ENCODE results near the gene ALAS1.
"Not testable (repeated sequence)": the region's sequence is repeated elsewhere in the genome, so short reads cannot be mapped to it uniquely, and the experiment has no call there.

Gene ALAS1

GRCh38 chr3:52162250-52162872 lies 35.6 kb upstream of the ALAS1 start:
- no peaks in the 10 kb centered on the region for H3K9me2 ChIP-seq (ENCODE audit: low read depth, low read length)
- no peak overlapping the region for H3K4me3 ChIP-seq (ENCODE audit: low read depth, low read length, poor library complexity, severe bottlenecking)
- H3K4me1 ChIP-seq (ENCODE audit: insufficient read depth, low read length, severe bottlenecking), result peaks cover under 1% of the 10 kb centered on the region
- no peak overlapping the region for H3K9ac ChIP-seq (ENCODE audit: low read length)
- H3K27me3 ChIP-seq (ENCODE audit: insufficient read depth, low read length), result peaks cover 5% of the 10 kb centered on the region; the same call in 1 of the 2 replicates
- TF ChIP-seq EZH2 (IDR thresholded peaks at IDR 0.05; ENCODE audit: borderline replicate concordance, low read length) (no peak), CTCF (IDR thresholded peaks at IDR 0.05; ENCODE audit: low read length) (no peak)
- H3K79me2 ChIP-seq (ENCODE audit: insufficient read depth, low read length), result no peaks in the 10 kb centered on the region
- H2AFZ ChIP-seq (ENCODE audit: low read length), result no peak overlapping the region
- no peaks in the 10 kb centered on the region; the same call in 1 of the 2 replicates for H3K9me3 ChIP-seq (ENCODE audit: low read length)
- H3K4me2 ChIP-seq (ENCODE audit: low read length), result no peak overlapping the region
- no peak overlapping the region for H3K27ac ChIP-seq (ENCODE audit: low read depth, low read length, poor library complexity, severe bottlenecking)
- H4K20me1 ChIP-seq (ENCODE audit: insufficient read depth, low read length), result no peaks in the 10 kb centered on the region
- H3F3A ChIP-seq (ENCODE audit: insufficient read depth, low read length), result no peaks in the 10 kb centered on the region
- H3K36me3 ChIP-seq (ENCODE audit: insufficient read depth, low read length), result no peaks in the 10 kb centered on the region; the same call in 1 of the 2 replicates

GRCh38 chr3:52167240-52167639 lies 30.7 kb upstream of the ALAS1 start:
- no peaks in the 10 kb centered on the region; the same call in 1 of the 2 replicates for H3K27me3 ChIP-seq (ENCODE audit: insufficient read depth, low read length)
- H3K4me3 ChIP-seq (ENCODE audit: low read depth, low read length, poor library complexity, severe bottlenecking), result no peak overlapping the region
- no peak overlapping the region for H3K27ac ChIP-seq (ENCODE audit: low read depth, low read length, poor library complexity, severe bottlenecking)
- H4K20me1 ChIP-seq (ENCODE audit: insufficient read depth, low read length), result no peaks in the 10 kb centered on the region
- H2AFZ ChIP-seq (ENCODE audit: low read length), result no peak overlapping the region
- no peaks in the 10 kb centered on the region for H3F3A ChIP-seq (ENCODE audit: insufficient read depth, low read length)
- no peaks in the 10 kb centered on the region for H3K79me2 ChIP-seq (ENCODE audit: insufficient read depth, low read length)
- no peaks in the 10 kb centered on the region; the same call in 1 of the 2 replicates for H3K9me3 ChIP-seq (ENCODE audit: low read length)
- no peak overlapping the region for H3K4me2 ChIP-seq (ENCODE audit: low read length)
- H3K36me3 ChIP-seq (ENCODE audit: insufficient read depth, low read length), result no peaks in the 10 kb centered on the region
- TF ChIP-seq CTCF (IDR thresholded peaks at IDR 0.05; ENCODE audit: low read length), result no peak
- no peak for TF ChIP-seq EZH2 (IDR thresholded peaks at IDR 0.05; ENCODE audit: borderline replicate concordance, low read length)
- H3K9ac ChIP-seq (ENCODE audit: low read length), result no peak overlapping the region
- H3K9me2 ChIP-seq (ENCODE audit: low read depth, low read length), result no peaks in the 10 kb centered on the region
- peaks cover 4% of the 10 kb centered on the region for H3K4me1 ChIP-seq (ENCODE audit: insufficient read depth, low read length, severe bottlenecking)

- not testable (repeated sequence) for H2AFZ ChIP-seq (ENCODE audit: low read length); H4K20me1 ChIP-seq (ENCODE audit: insufficient read depth, low read length); H3K36me3 ChIP-seq (ENCODE audit: insufficient read depth, low read length); H3K9me3 ChIP-seq (ENCODE audit: low read length); H3F3A ChIP-seq (ENCODE audit: insufficient read depth, low read length); H3K4me2 ChIP-seq (ENCODE audit: low read length); H3K79me2 ChIP-seq (ENCODE audit: insufficient read depth, low read length); H3K27me3 ChIP-seq (ENCODE audit: insufficient read depth, low read length); H3K27ac ChIP-seq (ENCODE audit: low read depth, low read length, poor library complexity, severe bottlenecking); H3K9me2 ChIP-seq (ENCODE audit: low read depth, low read length); H3K4me1 ChIP-seq (ENCODE audit: insufficient read depth, low read length, severe bottlenecking); H3K9ac ChIP-seq (ENCODE audit: low read length); H3K4me3 ChIP-seq (ENCODE audit: low read depth, low read length, poor library complexity, severe bottlenecking)
Measured at GRCh38 chr3:52170217-52170616, 27.7 kb upstream of the ALAS1 start.
